ENCODE data around the gene NLRX1.
"Not testable (repeated sequence)": the region's sequence is repeated elsewhere in the genome, so short reads cannot be mapped to it uniquely, and the experiment has no call there.

NLRX1 gene

GRCh38 chr11:119168471-119169281 lies at the start of gene NLRX1:
Gene NLRX1, plus strand, starts transcription at chr11:119168725. Its CDS starts 2,679 bp downstream, at chr11:119171404.
- H3K27me3 Mint-ChIP-seq = no peaks in the 10 kb centered on the region
- H3K27ac Mint-ChIP-seq = peak within 1 kb of the TSS; percentile 84
- no peaks in the 10 kb centered on the region for H3K36me3 Mint-ChIP-seq
- no peaks in the 10 kb centered on the region for H3K9me3 Mint-ChIP-seq (ENCODE audit: low read depth)
- peaks cover 8% of the 10 kb centered on the region for H3K4me1 Mint-ChIP-seq (ENCODE audit: low read depth)
- H3K4me3 Mint-ChIP-seq = peak within 1 kb of the TSS; percentile 90

- Mint-ChIP-seq H3K4me3 (no peak overlapping the region), H3K4me1 (ENCODE audit: low read depth) (peaks cover 52% of the 10 kb centered on the region), H3K27ac (no peak overlapping the region), H3K36me3 (peaks cover 8% of the 10 kb centered on the region), H3K9me3 (ENCODE audit: low read depth) (no peaks in the 10 kb centered on the region), H3K27me3 (no peaks in the 10 kb centered on the region)
Observed at GRCh38 chr11:119118946-119119345, 49.6 kb upstream of the NLRX1 start.

DNA sequence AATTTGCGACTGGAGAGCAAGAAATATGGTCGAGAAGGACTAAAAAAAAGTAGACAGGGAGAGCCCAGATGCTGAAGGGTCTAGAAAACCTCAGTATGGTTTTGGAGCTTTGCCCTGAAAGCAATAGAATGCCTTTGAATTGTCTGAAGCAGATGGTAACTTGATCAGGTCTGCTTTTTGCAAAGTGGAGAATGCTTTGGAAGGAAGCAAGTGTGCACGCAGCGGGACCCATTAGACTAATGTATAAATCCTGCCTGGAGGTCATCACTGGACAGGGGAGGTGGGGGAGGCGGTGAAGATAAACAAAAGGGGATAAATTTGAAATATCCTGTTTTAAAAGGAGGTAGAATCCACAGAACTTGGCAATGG lies 47.9 kb upstream of the NLRX1 start:
- Mint-ChIP-seq H3K9me3 (ENCODE audit: low read depth) (no peaks in the 10 kb centered on the region), H3K4me1 (ENCODE audit: low read depth) (peaks cover 45% of the 10 kb centered on the region), H3K27me3 (no peaks in the 10 kb centered on the region), H3K4me3 (peak overlapping the region; percentile 99), H3K36me3 (peaks cover 4% of the 10 kb centered on the region), H3K27ac (peak overlapping the region; percentile 94)

DNA sequence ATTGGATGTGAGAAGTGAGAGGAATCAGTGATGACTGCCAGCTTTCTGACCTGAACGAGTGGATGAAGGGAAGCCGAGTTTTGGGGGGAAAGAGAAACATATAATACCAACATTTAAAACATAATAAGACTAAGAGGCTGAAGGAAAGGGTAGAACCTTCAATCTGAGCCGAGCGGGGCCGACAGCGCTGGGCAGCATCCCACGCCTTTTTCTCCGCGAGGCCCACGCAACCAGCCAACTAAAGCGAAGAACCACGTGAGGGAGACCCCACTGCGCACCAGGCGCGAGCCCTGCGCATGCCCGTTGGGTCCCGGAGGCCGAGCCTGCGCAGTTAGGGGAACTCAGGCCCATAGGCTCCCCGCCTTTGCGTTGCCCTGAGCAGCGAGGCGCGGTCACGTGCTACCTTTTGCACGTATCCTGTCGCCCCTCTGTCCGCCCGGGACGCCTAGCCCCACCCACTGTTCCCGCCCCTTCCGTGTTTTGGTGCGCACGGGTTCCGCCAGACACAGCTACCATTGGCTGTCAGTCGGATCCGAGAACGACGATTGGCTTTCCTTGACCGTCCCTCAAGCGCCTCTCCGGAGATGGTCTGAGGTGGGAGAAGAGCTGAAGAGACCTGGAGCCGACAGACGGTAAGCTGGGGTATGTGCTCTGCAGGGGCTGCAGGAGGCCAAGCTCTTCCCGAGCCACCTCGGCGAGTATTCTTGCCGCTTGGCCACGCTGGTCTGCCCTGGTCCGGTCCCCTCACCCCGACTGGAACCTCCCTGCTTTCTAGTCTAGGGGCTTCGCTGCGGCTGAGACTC lies 47.3 kb upstream of the NLRX1 start, which contains the start of gene HINFP:
HINFP (plus strand) TSS at position 573 of the 803 bp plus-strand sequence. CDS start 5,365 bp downstream, outside the sequence.
- Mint-ChIP-seq H3K36me3 (peaks cover 2% of the 10 kb centered on the region), H3K4me1 (ENCODE audit: low read depth) (peaks cover 40% of the 10 kb centered on the region), H3K4me3 (peak within 1 kb of the TSS; percentile 99), H3K27ac (peak within 1 kb of the TSS; percentile 94), H3K27me3 (no peaks in the 10 kb centered on the region), H3K9me3 (ENCODE audit: low read depth) (no peaks in the 10 kb centered on the region)

- peak overlapping the region; percentile 99 for H3K4me3 Mint-ChIP-seq
- no peaks in the 10 kb centered on the region for H3K9me3 Mint-ChIP-seq (ENCODE audit: low read depth)
- peak overlapping the region; percentile 94 for H3K27ac Mint-ChIP-seq
- H3K4me1 Mint-ChIP-seq (ENCODE audit: low read depth) = peaks cover 40% of the 10 kb centered on the region
- H3K36me3 Mint-ChIP-seq = peaks cover 2% of the 10 kb centered on the region
- no peaks in the 10 kb centered on the region for H3K27me3 Mint-ChIP-seq
Observed at GRCh38 chr11:119121811-119122124, 46.8 kb upstream of the NLRX1 start.

GRCh38 chr11:119125821-119126220 lies 42.7 kb upstream of the NLRX1 start:
- Mint-ChIP-seq H3K4me1 (ENCODE audit: low read depth) (peaks cover 36% of the 10 kb centered on the region), H3K27ac (no peak overlapping the region), H3K36me3 (peaks cover 4% of the 10 kb centered on the region), H3K27me3 (no peaks in the 10 kb centered on the region), H3K4me3 (no peak overlapping the region), H3K9me3 (ENCODE audit: low read depth) (no peaks in the 10 kb centered on the region)

DNA sequence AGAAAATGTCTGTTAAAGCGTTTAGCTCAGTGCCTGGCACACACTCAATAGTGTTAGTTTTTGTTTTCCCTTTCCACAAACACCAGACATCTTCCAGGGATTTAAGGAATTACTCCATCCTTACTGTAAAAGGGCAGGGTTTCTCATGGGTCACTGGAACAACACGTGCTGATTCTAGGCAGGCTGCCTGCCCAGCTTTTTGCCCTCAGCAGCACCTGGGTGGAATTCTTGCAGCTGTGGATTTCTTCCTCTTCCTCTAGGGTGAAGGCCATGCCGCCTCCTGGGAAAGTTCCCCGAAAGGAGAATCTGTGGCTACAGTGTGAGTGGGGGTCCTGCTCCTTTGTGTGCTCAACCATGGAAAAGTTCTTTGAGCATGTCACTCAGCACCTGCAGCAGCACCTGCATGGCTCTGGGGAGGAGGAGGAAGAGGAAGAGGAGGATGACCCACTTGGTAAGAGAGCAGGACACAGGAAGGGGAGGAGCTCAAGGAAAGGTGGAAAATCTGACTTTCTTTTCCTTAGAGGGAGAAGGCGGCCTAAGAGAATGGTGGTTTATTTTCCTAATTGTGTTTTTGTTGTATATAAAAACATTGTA lies 41.8 kb upstream of the NLRX1 start:
- Mint-ChIP-seq H3K27me3 (no peaks in the 10 kb centered on the region), H3K27ac (peak overlapping the region; percentile 58), H3K4me3 (no peak overlapping the region), H3K36me3 (peaks cover 4% of the 10 kb centered on the region), H3K9me3 (ENCODE audit: low read depth) (no peaks in the 10 kb centered on the region), H3K4me1 (ENCODE audit: low read depth) (peaks cover 34% of the 10 kb centered on the region)

DNA sequence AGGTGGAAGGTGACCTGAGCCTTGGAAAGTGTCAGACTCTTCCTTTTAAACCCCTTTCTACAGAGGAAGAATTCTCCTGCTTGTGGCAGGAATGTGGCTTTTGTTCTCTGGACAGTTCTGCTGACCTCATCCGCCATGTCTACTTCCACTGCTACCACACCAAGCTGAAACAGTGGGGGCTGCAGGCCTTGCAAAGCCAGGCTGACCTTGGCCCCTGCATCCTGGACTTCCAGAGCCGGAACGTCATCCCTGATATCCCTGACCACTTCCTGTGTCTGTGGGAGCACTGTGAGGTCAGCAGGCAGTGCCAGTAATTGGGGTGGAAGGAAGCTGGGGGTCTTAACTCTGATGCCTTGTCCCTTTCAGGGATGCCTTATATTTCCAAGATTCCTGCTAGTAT lies 37.9 kb upstream of the NLRX1 start:
- no peak overlapping the region for H3K4me3 Mint-ChIP-seq
- peaks cover 8% of the 10 kb centered on the region for H3K36me3 Mint-ChIP-seq
- no peaks in the 10 kb centered on the region for H3K27me3 Mint-ChIP-seq
- H3K9me3 Mint-ChIP-seq (ENCODE audit: low read depth) = no peaks in the 10 kb centered on the region
- peaks cover 11% of the 10 kb centered on the region for H3K4me1 Mint-ChIP-seq (ENCODE audit: low read depth)
- H3K27ac Mint-ChIP-seq = no peak overlapping the region

DNA sequence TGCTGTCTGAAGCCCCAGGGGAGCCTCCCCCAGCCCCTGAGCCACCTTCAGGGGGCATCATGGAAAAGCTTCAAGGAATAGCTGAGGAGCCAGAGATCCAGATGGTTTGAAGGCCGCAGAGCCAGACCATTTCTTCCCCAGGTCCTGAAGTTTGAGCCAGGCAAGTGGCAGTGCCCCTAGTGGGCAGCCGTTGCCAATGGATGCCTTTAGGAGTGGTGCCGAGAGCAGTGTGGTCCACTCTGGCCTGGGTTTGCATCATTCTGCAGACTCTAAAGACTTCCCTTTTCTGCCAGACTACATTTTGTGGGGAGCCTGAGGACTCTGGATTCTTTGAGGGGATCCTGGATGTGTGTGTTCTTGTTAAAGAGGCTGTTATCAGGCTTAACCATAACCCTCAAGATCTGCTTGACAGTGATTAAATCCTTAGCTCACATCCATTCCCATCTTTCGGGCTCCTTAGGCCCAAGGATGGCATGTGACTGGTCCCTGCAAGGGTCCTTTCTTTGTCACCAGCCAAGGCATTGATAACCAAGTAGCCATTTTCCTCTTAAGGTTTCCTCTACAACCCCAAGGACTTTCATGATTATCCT lies 34.0 kb upstream of the NLRX1 start:
- Mint-ChIP-seq H3K36me3 (peaks cover 8% of the 10 kb centered on the region), H3K4me1 (ENCODE audit: low read depth) (peaks cover 1% of the 10 kb centered on the region), H3K27ac (no peak overlapping the region), H3K9me3 (ENCODE audit: low read depth) (no peaks in the 10 kb centered on the region), H3K4me3 (no peak overlapping the region), H3K27me3 (no peaks in the 10 kb centered on the region)

DNA sequence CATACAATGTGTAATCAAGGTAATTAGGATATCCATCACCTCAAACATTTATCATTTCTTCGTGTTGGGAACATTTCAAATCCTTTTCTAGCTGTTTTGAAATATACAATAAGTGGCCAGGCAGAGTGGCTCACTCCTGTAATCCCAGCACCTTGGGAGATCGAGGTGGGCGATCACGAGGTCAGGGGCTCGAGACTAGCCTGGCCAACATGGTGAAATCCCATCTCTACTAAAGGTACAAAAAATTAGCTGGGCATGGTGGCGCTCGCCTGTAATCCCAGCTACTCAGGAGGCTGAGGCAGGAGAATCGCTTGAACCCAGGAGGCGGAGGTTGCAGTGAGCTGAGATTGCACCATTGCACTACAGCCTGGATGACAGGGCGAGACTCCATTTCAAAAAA lies 29.2 kb upstream of the NLRX1 start:
- not testable (repeated sequence) for H3K27ac Mint-ChIP-seq, H3K27me3 Mint-ChIP-seq

GRCh38 chr11:119144825-119145486 lies 23.6 kb upstream of the NLRX1 start:
- Mint-ChIP-seq H3K36me3 (no peaks in the 10 kb centered on the region), H3K4me3 (no peak overlapping the region), H3K4me1 (ENCODE audit: low read depth) (peaks cover 13% of the 10 kb centered on the region), H3K9me3 (ENCODE audit: low read depth) (no peaks in the 10 kb centered on the region), H3K27ac (no peak overlapping the region), H3K27me3 (peaks cover 17% of the 10 kb centered on the region)

More for the DNA sequence above, 29.2 kb upstream of the NLRX1 start:
- not testable (repeated sequence) for H3K9me3 Mint-ChIP-seq (ENCODE audit: low read depth); H3K4me1 Mint-ChIP-seq (ENCODE audit: low read depth); H3K36me3 Mint-ChIP-seq; H3K4me3 Mint-ChIP-seq

DNA sequence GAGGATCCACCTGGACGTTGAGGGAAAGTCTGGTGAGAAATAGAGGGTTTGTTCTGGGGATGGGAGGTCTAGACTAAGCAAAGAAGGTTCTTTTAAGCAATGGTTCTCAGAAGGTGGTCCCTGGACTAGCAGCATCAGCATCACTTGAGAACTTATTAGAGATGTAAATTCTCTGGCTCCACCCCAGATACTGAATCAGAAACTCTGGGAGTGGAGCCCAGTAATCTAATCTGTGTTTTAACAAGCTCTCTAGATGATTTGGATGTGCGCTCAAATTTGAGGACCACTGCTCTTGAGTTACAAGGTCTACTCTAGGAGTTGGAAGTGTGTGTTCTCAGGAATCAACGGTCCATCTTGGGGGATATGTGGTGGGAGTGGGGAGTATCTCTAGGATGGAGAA lies 23.0 kb upstream of the NLRX1 start:
- peaks cover 17% of the 10 kb centered on the region for H3K27me3 Mint-ChIP-seq
- H3K9me3 Mint-ChIP-seq (ENCODE audit: low read depth) = no peaks in the 10 kb centered on the region
- no peaks in the 10 kb centered on the region for H3K36me3 Mint-ChIP-seq
- H3K4me1 Mint-ChIP-seq (ENCODE audit: low read depth) = peaks cover 13% of the 10 kb centered on the region
- no peak overlapping the region for H3K27ac Mint-ChIP-seq
- H3K4me3 Mint-ChIP-seq = no peak overlapping the region

GRCh38 chr11:119147604-119148333 lies 20.8 kb upstream of the NLRX1 start:
- peak overlapping the region; percentile 78 for H3K4me3 Mint-ChIP-seq

DNA sequence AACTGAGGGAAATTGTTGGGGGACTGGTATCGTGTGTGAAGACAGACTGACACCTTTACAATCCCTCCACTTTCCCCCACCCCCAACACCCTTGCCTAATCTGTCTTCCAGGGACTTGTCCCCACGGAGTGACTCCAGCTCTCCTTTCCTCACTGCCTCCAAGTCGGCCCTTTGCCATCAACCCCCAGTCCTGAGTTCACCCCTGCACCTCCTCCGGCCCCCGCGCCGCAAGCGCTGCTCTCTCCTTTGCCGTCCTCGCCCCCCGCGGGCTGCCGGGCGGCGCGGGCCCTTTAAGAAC lies 19.9 kb upstream of the NLRX1 start:
- Mint-ChIP-seq H3K27me3 (peaks cover 12% of the 10 kb centered on the region), H3K9me3 (ENCODE audit: low read depth) (no peaks in the 10 kb centered on the region), H3K36me3 (no peaks in the 10 kb centered on the region), H3K4me1 (ENCODE audit: low read depth) (peaks cover 13% of the 10 kb centered on the region), H3K27ac (no peak overlapping the region), H3K4me3 (peak overlapping the region; percentile 78)

More at GRCh38 chr11:119147604-119148333, 20.8 kb upstream of the NLRX1 start:
- H3K27me3 Mint-ChIP-seq = peaks cover 17% of the 10 kb centered on the region
- no peak overlapping the region for H3K27ac Mint-ChIP-seq
- no peaks in the 10 kb centered on the region for H3K9me3 Mint-ChIP-seq (ENCODE audit: low read depth)
- peaks cover 13% of the 10 kb centered on the region for H3K4me1 Mint-ChIP-seq (ENCODE audit: low read depth)
- H3K36me3 Mint-ChIP-seq = no peaks in the 10 kb centered on the region
